Activated CD8-positive, alpha-beta T cell treated with anti-CD3 and anti-CD28 coated beads for 36 hours (primary cell): ENCODE data around the gene SEMA4C. TPM values are rescaled to one million over a fixed set of nuclear protein-coding genes. Genes with fewer than 3 reads are reported as not detected.
"Not testable (repeated sequence)": the region's sequence is repeated elsewhere in the genome, so short reads cannot be mapped to it uniquely, and the experiment has no call there.

Experiments
- ATAC-seq: fragments of 200-7000 bp; cut with Tn5 transposase; one replicate; pipeline ENCODE4 v1.10.0; 2021; ENCODE audit warnings: mild to moderate bottlenecking, moderate library complexity
- CTCF ChIA-PET: fragments of 350-600 bp; sonication (Branson Sonifier 250); formaldehyde crosslinking; loops from one replicate; lab custom pipeline; 2021; ENCODE audit warnings: antibody characterized with exemption; lab: Charles Lee
- POLR2A ChIA-PET: fragments of 350-600 bp; sonication (Branson Sonifier 250); formaldehyde crosslinking; loops from one replicate; lab custom pipeline; 2021; ENCODE audit warnings: antibody characterized with exemption; lab: Charles Lee
- DNase-seq: peaks from one replicate; pipeline ENCODE4 v3.0.0-alpha.2; 2020
- H3K27ac Mint-ChIP-seq: one replicate; pipeline ENCODE4 v1.8.0; 2021; ENCODE audit warnings: mild to moderate bottlenecking, mixed read lengths
- H3K27me3 Mint-ChIP-seq: one replicate; pipeline ENCODE4 v1.8.0; 2021; ENCODE audit warnings: mixed read lengths
- H3K36me3 Mint-ChIP-seq: one replicate; pipeline ENCODE4 v1.8.0; 2021; ENCODE audit warnings: low read depth, mixed read lengths
- H3K4me1 Mint-ChIP-seq: one replicate; pipeline ENCODE4 v1.8.0; 2021; ENCODE audit warnings: low read depth, mixed read lengths
- H3K4me3 Mint-ChIP-seq: one replicate; pipeline ENCODE4 v1.8.0; 2021; ENCODE audit warnings: mild to moderate bottlenecking, moderate library complexity, mixed read lengths
- H3K9me3 Mint-ChIP-seq: one replicate; pipeline ENCODE4 v1.8.0; 2021; ENCODE audit warnings: mixed read lengths
- intact Hi-C: fragments of 100-400 bp; cut with micrococcal nuclease; formaldehyde crosslinking; loops from one replicate; pipeline ENCODE4 v1.10.0; 2022
- total RNA-seq, 2 experiments: library from RNA; stranded (reverse); gene quantifications; one replicate each; pipeline ENCODE4 v1.2.3, GENCODE V29; 2021
- TF ChIP-seq, protein P1 (sequence below): fragments of 200-600 bp; IDR thresholded peaks from one replicate; pipeline ENCODE4 v1.8.0; 2022; ENCODE audit warnings: antibody characterized with exemption, mild to moderate bottlenecking

The SEMA4C gene
- total RNA-seq, 2 experiments from 2014 or later, result 10.4 to 12.4 TPM

DNA sequence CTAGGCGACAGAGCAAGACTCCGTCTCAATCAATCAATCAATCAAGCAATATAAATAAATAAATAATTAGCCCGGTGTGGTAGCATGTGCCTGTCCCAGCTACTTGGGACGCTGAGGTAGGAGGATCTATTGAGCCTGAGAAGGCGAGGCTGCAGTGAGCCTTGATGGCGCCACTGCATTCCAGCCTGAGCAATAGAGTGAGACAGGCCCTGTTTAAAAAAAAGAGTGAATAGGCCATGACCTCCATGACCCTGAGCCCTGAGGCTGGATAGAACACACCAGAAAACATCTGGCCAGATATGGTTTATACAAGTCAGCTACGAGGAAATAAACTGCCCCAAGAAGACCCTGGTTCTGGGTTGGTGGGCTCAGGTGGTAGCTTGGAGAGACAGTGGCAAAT lies 20.4 kb upstream of the SEMA4C start:
- Mint-ChIP-seq H3K9me3 (no peaks in the 10 kb centered on the region), H3K27ac (no peak overlapping the region), H3K27me3 (no peaks in the 10 kb centered on the region), H3K4me3 (no peak overlapping the region), H3K4me1 (peaks cover 26% of the 10 kb centered on the region), H3K36me3 (no peaks in the 10 kb centered on the region)
- ChIA-PET CTCF (interaction anchor here (1.8 to 1.9 kb wide), 2 partner anchors 33 to 61 kb away, joined by 4 to 7 read pairs; partner anchors contain the start of gene ANKRD39), POLR2A (no interaction called here)
- no peak for DNase-seq
- intact Hi-C loops, result no loop called here
- ATAC-seq, result no peak
- TF ChIP-seq, protein P1, sequence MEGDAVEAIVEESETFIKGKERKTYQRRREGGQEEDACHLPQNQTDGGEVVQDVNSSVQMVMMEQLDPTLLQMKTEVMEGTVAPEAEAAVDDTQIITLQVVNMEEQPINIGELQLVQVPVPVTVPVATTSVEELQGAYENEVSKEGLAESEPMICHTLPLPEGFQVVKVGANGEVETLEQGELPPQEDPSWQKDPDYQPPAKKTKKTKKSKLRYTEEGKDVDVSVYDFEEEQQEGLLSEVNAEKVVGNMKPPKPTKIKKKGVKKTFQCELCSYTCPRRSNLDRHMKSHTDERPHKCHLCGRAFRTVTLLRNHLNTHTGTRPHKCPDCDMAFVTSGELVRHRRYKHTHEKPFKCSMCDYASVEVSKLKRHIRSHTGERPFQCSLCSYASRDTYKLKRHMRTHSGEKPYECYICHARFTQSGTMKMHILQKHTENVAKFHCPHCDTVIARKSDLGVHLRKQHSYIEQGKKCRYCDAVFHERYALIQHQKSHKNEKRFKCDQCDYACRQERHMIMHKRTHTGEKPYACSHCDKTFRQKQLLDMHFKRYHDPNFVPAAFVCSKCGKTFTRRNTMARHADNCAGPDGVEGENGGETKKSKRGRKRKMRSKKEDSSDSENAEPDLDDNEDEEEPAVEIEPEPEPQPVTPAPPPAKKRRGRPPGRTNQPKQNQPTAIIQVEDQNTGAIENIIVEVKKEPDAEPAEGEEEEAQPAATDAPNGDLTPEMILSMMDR, result no peak

- CTCF ChIA-PET, result interaction anchor here (1.8 kb wide), 1 partner anchor 32 kb away, joined by 4 read pairs; the partner anchor contains the start of gene ANKRD39
- POLR2A ChIA-PET, result interaction anchor here (0.9 kb wide), 1 partner anchor 30 kb away, joined by 3 read pairs; no protein-coding TSS in a partner anchor
- ATAC-seq, H3K4me3 Mint-ChIP-seq, intact Hi-C loops, H3K36me3 Mint-ChIP-seq, DNase-seq, H3K27ac Mint-ChIP-seq, H3K9me3 Mint-ChIP-seq, H3K27me3 Mint-ChIP-seq: not testable (repeated sequence)
- H3K4me1 Mint-ChIP-seq, result peaks cover 21% of the 10 kb centered on the region
Observed at GRCh38 chr2:96889502-96889901, 19.6 kb upstream of the SEMA4C start.

DNA sequence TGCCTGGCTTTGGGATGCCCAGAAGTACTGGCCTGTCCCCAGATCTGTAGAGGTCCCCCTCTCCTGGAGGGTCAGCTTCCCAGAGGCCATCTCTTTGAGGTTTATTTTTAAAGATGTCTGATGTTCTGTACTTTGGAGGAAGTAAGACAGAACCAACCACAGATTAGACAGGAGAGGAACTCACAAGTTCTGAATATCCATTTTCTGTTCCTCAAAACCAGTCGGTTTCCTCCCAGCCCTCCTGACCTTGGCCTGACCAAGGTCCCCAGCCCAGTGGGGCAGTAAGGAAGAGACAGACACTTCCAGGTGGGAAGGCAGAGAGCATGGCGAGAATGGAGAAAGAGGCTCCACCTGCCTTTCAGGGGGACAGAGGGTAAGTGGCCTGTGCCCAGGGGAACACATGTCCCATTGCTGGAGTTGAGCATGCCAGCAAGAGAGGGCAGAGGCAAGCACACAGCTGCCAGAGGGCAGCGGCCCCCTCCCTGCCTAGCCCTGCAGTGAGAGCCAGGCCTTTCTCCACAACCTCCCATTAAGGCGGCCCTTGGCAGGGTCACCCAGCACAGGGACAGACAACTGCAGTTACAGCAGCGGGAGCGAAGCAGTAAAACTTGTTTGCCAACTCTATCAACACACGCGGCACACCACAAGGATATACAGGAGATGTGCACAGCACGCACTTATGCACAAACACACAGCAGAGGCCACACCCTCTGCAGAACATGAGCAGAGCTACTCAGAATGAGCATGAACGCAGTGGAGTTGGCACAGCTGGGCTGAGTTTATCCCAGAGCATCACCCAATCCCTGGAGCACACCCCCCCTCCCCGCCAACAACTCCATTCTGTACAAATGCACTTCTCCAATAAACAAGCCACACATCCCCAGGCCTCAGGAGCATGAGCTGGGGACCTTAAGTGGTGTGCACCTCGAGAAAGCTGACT lies 18.5 kb upstream of the SEMA4C start:
- no peaks in the 10 kb centered on the region for H3K27me3 Mint-ChIP-seq
- DNase-seq (no peak), ATAC-seq (no peak)
- no peaks in the 10 kb centered on the region for H3K36me3 Mint-ChIP-seq
- H3K4me3 Mint-ChIP-seq, result no peak overlapping the region
- no peak overlapping the region for H3K27ac Mint-ChIP-seq
- TF ChIP-seq, protein P1, result no peak
- H3K9me3 Mint-ChIP-seq, result no peaks in the 10 kb centered on the region
- peaks cover 21% of the 10 kb centered on the region for H3K4me1 Mint-ChIP-seq
- intact Hi-C loops, result no loop called here
- ChIA-PET POLR2A (interaction anchor here (0.9 kb wide), 1 partner anchor 29 kb away, joined by 3 read pairs; no protein-coding TSS in a partner anchor), CTCF (interaction anchor here (1.4 to 1.8 kb wide), 2 partner anchors 17 to 31 kb away, joined by 3 to 4 read pairs; partner anchors contain the start of gene ANKRD39)

DNA sequence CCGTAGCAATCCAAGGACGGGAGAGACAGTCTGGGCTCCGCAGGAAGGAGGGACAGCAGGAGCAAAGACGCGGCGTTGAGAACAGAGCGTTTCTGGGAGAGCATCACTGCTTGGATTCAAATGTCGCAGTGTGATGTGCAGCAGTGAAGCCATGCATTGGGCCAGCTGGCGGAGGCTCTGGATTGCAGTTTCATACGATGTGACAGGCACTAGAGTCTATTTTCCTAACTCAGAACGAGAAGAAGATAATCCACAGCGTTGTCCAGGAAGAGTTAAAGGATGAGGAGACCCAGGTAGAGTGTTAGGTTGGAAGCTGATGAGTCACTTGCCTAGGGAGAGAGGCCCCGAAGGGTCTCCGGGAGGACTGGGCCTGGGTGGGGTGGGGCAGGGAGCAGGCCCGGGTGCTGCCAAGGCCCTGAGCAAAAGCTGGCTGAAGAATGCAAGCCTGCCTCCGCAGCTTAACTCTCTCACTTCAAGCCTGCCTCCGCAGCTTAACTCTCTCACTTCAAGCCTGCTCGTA lies 17.7 kb upstream of the SEMA4C start:
- no peak overlapping the region for H3K27ac Mint-ChIP-seq
- POLR2A ChIA-PET, result no interaction called here
- DNase-seq (no peak), ATAC-seq (no peak)
- no peak overlapping the region for H3K4me3 Mint-ChIP-seq
- CTCF ChIA-PET, result interaction anchor here (1.4 to 1.6 kb wide), 2 partner anchors 16 to 30 kb away, joined by 3 to 4 read pairs; partner anchors contain the start of gene ANKRD39
- no peaks in the 10 kb centered on the region for H3K27me3 Mint-ChIP-seq
- H3K36me3 Mint-ChIP-seq, result no peaks in the 10 kb centered on the region
- TF ChIP-seq, protein P1, result no peak
- H3K9me3 Mint-ChIP-seq, result no peaks in the 10 kb centered on the region
- H3K4me1 Mint-ChIP-seq, result peaks cover 17% of the 10 kb centered on the region
- intact Hi-C loops, result no loop called here

- H3K9me3 Mint-ChIP-seq, result no peaks in the 10 kb centered on the region
- H3K36me3 Mint-ChIP-seq, result no peaks in the 10 kb centered on the region
- intact Hi-C loops, result no loop called here
- TF ChIP-seq, protein P1, result no peak
- H3K27me3 Mint-ChIP-seq, result no peaks in the 10 kb centered on the region
- DNase-seq (no peak), ATAC-seq (no peak)
- peaks cover 2% of the 10 kb centered on the region for H3K4me1 Mint-ChIP-seq
- no peak overlapping the region for H3K27ac Mint-ChIP-seq
- ChIA-PET CTCF (interaction anchor here (1.6 kb wide), 1 partner anchor 28 kb away, joined by 4 read pairs; the partner anchor contains the start of gene ANKRD39), POLR2A (interaction anchor here (1.5 kb wide), 1 partner anchor 11 kb away, joined by 4 read pairs; no protein-coding TSS in a partner anchor)
- no peak overlapping the region for H3K4me3 Mint-ChIP-seq
Observed at GRCh38 chr2:96885432-96886347, 15.8 kb upstream of the SEMA4C start.
